ENCODE results near the gene STYX.

Gene STYX

GRCh38 chr14:52790011-52790755, 60.2 kb downstream of the STYX start:
- DNase-seq (ENCODE audit: low read depth in 2 of 2): no peak

- DNase-seq (ENCODE audit: low read depth in 2 of 2): peak in 1 of 2 donors; percentile 3
These were observed 60.8 kb downstream of the STYX start for GRCh38 chr14:52790756-52791222.

GRCh38 chr14:52791223-52792096, 61.5 kb downstream of the STYX start, which contains the start of gene GNPNAT1:
Gene GNPNAT1, minus strand, starts transcription at chr14:52791607. Its CDS starts 6,957 bp downstream, at chr14:52784650.
- peak; percentile 73 to 83 for DNase-seq (ENCODE audit: low read depth in 2 of 2)

GRCh38 chr14:52792097-52792415, 62.1 kb downstream of the STYX start:
- DNase-seq (ENCODE audit: low read depth in 2 of 2): no peak

- no peak for DNase-seq (ENCODE audit: low read depth in 2 of 2)
These were observed 63.1 kb downstream of the STYX start for GRCh38 chr14:52793061-52793460.

GRCh38 chr14:52797653-52798052, 67.7 kb downstream of the STYX start:
- DNase-seq (ENCODE audit: low read depth in 2 of 2): no peak

GRCh38 chr14:52798826-52799225, 68.9 kb downstream of the STYX start:
- no peak for DNase-seq (ENCODE audit: low read depth in 2 of 2)

- DNase-seq (ENCODE audit: low read depth in 2 of 2): no peak
These were observed 71.2 kb downstream of the STYX start for GRCh38 chr14:52801014-52801712.

- no peak for DNase-seq (ENCODE audit: low read depth in 2 of 2)
These were observed 72.6 kb downstream of the STYX start for GRCh38 chr14:52802597-52802996.

- no peak for DNase-seq (ENCODE audit: low read depth in 2 of 2)
These were observed 76.1 kb downstream of the STYX start for GRCh38 chr14:52806115-52806514.

- no peak for DNase-seq (ENCODE audit: low read depth in 2 of 2)
These were observed 78.1 kb downstream of the STYX start for GRCh38 chr14:52808101-52808500.

GRCh38 chr14:52821805-52822250, 91.9 kb downstream of the STYX start:
- no peak for DNase-seq (ENCODE audit: low read depth in 2 of 2)

- no peak for DNase-seq (ENCODE audit: low read depth in 2 of 2)
These were observed 94.5 kb downstream of the STYX start for GRCh38 chr14:52824462-52824861.
